Forelimb muscle (tissue), 1 donor: ENCODE results near the gene SPG7. TPM values are rescaled to one million over a fixed set of nuclear protein-coding genes. Genes with fewer than 3 reads are reported as not detected.

Experiments
- DNase-seq: peaks from one replicate; pipeline ENCODE4 v3.0.0-alpha.2; 2013; ENCODE audit warnings: low read depth
- polyA plus RNA-seq: library from polyadenylated mRNA; unstranded; fragments of 120-200 nt; gene quantifications from one replicate; pipeline ENCODE4 v1.2.1, GENCODE V29; 2013; ENCODE audit not compliant: insufficient read length

SPG7 gene
- polyA plus RNA-seq, 1 donor = 67.1 TPM

DNA sequence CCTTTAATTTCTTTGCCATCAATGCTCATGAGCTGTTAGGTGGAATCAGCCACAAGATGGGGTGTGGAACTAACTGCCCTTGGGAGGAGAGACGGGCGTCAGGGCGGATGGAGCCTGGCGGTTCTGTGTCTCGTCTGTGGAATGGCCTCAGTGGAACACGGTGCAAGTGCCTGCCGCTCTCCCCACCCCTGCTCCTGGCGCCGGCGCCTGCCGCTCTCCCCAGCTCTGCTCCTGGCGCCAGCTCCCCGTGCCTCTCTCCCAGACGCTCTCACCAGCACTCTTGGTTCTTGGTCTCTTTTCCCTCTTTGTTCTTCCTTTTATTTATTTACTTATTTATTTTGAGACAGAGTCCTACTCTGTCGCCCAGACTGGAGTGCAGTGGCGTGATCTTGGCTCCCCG, 39.1 kb downstream of the SPG7 start:
- no peak for DNase-seq

DNA sequence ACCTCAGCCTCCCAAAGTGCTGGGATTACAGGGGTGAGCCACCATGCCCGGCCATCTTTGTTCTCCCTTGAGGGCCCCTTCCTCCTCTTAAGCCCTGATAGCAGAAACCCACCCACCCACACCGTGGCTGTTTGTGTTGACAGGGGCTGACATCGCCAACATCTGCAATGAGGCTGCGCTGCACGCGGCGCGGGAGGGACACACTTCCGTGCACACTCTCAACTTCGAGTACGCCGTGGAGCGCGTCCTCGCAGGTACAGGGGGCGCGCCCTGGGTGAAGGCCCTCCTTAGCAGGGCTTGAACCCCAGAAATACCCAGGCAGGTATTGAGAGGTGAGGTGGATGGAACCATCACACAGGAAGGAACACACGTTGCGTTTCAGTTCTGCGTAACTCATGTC, 39.7 kb downstream of the SPG7 start:
- no peak for DNase-seq

DNA sequence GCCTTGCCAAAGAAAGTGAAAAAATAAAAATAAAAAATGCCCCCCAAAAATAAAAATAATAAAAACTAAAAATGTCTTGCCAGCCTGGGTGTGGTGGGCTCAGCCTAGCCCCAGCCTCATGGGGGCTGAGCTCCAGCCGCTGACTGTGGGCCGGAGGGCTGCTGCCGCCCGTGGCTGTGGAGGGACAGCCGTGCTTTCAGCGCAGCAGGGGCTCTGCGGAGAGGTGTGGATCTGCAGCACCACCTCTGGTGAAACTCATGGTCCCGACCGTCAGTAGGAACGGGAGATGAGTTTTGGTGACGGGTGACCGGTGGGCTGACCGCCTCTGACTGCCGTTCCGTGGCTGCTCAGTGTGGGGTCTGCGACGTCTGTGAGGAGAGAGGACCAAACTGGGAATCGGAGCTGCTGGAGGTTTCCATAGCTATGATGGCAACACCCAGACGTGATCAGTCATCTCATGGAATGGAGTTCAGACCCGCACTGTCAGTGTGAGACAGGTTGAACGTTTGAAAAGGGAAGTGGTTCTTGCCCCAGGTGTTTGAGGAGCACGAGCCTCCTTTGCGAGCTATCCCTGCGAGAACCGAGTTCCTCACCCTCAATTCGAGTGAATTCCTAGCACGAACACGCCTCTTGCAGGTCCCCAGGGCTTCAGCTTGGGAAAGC, 40.3 kb downstream of the SPG7 start:
- DNase-seq = no peak

- no peak for DNase-seq
These were observed 41.0 kb downstream of the SPG7 start for GRCh38 chr16:89549007-89549700.

DNA sequence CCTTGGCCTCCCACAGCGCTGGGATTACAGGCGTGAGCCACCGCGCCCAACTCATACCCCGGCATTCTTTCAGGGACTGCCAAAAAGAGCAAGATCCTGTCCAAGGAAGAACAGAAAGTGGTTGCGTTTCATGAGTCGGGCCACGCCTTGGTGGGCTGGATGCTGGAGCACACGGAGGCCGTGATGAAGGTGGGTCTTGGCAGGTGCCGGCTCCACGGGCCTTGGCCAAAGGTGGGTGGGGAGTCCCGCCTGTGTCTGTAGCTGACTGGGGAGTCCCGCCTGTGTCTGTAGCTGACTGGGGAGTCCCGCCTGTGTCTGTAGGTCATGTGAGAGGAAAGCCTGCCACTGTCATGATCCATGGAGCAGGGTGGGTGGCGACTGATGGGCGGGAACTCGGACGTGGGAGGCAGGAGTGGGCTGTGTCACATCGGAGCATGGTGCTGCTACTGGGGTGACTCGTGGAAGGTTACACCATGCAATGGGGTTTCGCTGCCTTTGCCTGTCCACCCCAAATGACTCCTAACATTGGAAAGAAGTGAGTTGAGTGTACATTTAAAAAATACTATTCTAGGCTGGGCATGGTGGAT, 42.3 kb downstream of the SPG7 start:
- no peak for DNase-seq

DNA sequence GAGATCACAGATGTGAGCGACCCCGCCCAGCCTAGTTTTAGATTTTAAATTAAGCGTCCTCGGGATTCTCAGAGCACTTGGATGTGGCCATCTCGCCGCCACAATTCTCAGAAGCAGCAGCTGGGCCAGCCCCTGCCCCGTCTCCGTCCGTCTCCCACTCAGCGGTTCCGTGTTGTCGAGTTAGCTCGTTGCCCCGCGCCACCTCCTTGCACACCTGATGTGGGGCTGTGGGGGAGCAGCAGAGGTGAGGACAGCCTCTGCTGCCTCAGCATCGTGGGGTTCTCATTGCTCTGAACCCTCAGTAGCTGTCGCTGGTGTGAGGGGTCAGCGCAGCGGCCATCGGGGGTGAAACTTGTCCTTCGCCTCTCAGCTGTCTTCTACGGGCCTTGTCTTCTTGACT, 44.1 kb downstream of the SPG7 start:
- DNase-seq = no peak

DNA sequence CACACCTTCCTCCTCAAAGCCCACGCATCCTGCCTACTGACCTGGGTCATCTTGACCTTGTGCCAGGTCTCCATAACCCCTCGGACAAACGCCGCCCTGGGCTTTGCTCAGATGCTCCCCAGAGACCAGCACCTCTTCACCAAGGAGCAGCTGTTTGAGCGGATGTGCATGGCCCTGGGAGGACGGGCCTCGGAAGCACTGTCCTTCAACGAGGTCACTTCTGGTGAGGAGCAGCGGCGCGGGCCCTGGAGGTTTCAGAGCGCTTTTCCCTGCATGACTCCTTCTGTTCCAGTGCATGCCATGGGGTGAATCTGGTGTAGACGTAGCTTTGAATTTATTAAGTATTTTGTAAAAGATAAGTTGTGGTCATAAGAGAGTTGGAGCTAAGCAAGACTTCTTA, 44.7 kb downstream of the SPG7 start:
- DNase-seq = no peak

DNA sequence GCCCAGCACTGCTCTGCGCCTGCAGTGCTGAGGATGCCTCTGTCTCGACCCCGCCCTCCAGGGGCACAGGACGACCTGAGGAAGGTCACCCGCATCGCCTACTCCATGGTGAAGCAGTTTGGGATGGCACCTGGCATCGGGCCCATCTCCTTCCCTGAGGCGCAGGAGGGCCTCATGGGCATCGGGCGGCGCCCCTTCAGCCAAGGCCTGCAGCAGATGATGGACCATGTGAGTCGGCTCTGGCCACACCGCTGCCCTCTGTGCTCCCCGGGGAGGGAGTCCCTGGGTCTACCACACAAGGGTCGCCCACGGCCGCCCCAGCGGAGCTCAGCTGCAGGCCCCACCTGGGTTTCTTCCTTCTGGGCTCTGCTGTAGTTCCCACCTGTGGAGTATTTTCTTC, 45.5 kb downstream of the SPG7 start:
- DNase-seq = no peak

DNA sequence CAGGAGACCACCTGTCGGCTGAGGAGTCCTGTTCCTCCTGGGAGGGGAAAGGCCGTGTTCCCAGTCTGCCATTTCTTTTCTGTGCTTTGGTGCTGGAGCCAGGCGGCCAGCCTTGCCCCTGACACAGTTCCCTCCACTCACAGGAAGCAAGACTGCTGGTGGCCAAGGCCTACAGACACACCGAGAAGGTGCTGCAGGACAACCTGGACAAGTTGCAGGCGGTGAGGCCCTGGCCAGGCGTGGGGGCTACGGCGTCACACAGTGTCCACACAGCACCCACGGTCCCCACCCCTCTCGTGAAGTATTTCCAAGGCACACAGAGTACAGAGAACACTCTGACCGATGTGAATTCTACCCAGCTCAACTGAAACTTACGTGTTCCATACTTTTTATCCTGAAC, 46.1 kb downstream of the SPG7 start:
- no peak for DNase-seq

DNA sequence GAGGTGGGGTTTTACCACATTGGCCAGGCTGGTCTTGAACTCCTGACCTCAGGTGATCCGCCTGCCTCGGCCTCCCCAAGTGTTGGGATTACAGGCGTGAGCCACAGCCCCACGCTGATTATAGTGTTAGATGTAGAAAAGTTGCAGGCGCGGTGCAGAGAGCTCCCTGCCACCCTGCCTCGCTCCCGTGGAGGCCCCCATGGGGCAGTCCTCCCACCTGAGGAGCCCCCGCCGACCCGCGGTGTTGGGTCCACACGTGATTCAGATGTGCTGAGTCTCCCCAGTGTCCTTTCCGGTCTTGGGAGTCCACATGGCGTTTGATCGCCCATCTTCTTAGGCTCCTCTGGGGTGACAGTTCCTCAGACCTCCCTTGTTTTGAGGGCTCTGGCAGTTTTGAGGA, 47.1 kb downstream of the SPG7 start:
- no peak for DNase-seq

- DNase-seq = no peak
These were observed 47.6 kb downstream of the SPG7 start for GRCh38 chr16:89555780-89556179.

- DNase-seq = no peak
These were observed 48.8 kb downstream of the SPG7 start for GRCh38 chr16:89556750-89557689.

DNA sequence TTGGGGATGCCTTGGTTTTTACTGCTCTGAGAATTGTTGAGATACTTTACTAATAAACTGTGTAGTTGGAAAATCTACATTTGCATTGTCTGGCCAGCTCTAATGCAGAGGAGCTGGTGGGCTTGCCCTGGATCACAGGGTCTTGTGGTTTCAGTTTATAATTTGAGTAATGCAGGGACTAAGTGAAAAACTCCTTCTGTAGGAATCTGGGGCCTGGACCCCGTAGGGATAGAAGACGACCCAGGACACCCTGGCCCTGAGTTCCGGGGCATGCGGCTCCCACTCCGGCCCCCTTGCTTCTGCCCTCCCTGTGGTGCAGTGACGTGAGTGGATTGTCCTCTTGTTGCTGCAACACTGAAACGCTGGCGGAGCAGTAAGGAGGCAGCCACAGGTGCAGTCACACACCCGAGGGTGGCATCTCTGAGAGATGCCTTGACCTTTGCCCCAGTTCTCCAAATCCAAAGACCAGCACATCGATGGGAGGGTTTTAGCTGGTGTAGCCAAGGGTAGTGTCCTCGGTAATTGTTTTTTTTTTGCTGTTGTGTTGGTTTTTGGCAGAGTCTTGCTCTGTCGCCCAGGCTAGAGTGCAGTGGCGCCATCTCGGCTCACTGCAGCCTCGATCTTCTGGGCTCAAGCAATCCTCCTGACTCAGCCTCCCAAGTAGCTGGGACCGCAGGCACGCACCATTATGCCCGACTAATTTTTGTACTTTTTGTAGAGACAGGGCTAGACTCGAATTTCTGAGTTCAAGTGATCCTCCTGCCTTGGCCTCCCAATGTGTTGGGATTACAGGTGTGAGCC, 49.7 kb downstream of the SPG7 start:
- no peak for DNase-seq

- DNase-seq = peak; percentile 89
These were observed 52.4 kb downstream of the SPG7 start, which contains the start of gene RPL13 for GRCh38 chr16:89560378-89561141. Gene RPL13 (plus strand): TSS chr16:89560682. CDS start chr16:89560960, 278 bp downstream.

DNA sequence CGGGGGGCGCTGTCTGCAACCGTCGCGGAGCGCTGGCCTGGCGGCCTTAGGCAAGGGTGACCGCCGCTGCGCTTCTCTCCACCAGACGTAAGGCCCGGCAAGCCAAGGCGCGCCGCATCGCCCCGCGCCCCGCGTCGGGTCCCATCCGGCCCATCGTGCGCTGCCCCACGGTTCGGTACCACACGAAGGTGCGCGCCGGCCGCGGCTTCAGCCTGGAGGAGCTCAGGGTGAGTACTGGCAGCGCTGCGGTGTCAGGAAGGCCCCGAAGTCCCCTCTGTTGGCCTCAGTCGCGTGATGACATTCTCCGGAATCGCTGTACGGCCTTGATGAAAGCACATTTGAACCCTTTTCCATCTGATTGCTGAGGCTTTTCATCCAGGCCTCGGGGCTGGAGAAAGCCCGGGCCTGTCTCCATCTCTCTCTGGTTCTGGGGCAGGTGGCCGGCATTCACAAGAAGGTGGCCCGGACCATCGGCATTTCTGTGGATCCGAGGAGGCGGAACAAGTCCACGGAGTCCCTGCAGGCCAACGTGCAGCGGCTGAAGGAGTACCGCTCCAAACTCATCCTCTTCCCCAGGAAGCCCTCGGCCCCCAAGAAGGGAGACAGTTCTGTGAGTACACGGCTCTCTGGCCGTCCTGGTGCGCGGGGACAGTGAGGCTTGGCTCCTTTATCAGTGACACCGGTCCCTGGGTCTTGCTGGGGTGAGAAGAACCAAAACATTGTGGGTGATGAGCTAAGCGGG, 53.1 kb downstream of the SPG7 start:
- no peak for DNase-seq

DNA sequence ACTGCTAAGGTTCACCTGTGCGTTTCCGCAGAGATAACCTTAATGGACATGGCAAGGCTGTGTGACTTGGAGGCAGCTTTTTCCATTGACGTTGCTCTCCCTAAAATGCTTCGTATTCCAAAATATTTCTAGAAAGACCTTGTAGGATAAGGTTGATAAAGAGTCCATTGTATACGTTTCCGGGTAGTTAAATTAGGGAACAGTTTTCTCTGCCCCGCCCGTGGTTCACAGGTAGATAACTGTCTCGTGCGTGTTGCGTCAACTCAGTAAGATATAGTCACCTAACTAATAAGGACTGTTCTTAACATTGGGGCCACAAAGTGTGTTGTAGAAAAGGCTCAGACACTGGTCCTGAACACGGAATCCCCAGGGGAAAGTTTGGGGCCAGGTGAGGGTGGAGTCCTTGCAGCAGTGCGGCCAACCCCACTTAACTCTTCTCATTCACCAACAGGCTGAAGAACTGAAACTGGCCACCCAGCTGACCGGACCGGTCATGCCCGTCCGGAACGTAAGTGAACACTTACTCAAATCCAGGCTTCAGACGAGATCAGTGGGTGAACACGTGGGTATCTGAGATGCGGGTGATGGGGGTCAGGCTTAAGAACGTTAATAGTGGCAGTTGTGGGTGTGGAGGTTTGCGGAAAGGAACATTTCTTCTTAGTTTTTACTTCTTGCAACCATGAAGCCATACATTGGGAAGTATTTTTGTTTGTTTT, 53.8 kb downstream of the SPG7 start:
- DNase-seq = no peak

DNA sequence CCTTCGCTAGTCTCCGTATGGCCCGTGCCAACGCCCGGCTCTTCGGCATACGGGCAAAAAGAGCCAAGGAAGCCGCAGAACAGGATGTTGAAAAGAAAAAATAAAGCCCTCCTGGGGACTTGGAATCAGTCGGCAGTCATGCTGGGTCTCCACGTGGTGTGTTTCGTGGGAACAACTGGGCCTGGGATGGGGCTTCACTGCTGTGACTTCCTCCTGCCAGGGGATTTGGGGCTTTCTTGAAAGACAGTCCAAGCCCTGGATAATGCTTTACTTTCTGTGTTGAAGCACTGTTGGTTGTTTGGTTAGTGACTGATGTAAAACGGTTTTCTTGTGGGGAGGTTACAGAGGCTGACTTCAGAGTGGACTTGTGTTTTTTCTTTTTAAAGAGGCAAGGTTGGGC, 54.7 kb downstream of the SPG7 start:
- no peak for DNase-seq

DNA sequence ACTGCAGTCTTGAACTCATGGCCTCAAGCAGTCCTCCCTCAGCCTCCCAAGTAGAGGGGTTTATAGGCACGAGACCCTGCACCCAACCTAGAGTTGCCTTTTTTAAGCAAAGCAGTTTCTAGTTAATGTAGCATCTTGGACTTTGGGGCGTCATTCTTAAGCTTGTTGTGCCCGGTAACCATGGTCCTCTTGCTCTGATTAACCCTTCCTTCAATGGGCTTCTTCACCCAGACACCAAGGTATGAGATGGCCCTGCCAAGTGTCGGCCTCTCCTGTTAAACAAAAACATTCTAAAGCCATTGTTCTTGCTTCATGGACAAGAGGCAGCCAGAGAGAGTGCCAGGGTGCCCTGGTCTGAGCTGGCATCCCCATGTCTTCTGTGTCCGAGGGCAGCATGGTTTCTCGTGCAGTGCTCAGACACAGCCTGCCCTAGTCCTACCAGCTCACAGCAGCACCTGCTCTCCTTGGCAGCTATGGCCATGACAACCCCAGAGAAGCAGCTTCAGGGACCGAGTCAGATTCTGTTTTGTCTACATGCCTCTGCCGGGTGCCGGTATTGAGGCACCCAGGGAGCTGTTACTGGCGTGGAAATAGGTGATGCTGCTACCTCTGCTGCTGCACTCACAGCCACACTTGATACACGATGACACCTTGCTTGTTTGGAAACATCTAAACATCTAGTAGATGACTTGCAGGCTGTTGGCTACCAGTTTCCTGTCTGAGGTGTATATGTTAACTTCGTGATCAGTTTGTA, 55.6 kb downstream of the SPG7 start:
- no peak for DNase-seq
